HG03045 (cell line): ENCODE data around the gene PABPN1L.

Experiments used
- ATAC-seq: cut with Tn5 transposase; IDR thresholded peaks from one replicate; pipeline ENCODE4 v1.9.1; 2021; ENCODE audit warnings: mild to moderate bottlenecking, moderate library complexity; ENCODE audit not compliant: unreplicated experiment

The PABPN1L gene

DNA sequence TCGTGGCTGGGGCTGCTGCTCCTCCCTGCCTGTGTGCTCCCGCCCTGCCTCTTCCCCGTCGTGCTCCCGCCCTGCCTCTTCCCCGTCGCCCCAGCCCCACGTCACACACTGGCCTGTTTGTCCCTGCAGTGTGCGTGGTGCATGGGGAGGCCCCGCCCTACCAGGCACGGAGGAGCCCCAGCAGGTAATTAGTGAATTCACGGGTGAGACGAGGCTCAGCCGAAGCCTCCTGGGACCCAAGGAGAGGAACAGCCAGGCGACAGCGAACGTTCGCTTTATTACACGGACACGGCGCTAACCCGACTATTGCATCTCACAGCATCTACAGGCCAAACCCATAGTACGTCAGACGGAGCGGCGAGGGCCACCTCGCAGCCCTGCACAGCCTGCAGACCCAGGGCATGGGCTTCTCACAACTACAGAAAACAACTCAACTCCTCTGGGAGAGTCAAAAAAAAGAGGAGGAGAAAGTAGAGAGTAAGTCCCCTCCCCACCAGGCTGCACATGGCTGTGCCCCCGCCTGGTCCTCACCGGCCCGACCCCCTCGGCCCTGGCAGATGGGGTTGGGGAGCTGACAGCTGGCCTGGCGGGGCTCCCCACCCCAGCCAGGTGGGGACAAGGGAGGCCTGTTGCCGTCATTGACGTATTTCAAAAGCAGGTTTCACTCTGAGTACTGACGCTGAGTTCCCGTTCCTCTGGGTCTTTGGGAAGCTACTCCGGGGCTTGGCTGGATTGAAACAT lies 4.3 kb upstream of the PABPN1L start:
- ATAC-seq = no peak

GRCh38 chr16:88869673-88869980 lies 3.2 kb upstream of the PABPN1L start:
- ATAC-seq = no peak

DNA sequence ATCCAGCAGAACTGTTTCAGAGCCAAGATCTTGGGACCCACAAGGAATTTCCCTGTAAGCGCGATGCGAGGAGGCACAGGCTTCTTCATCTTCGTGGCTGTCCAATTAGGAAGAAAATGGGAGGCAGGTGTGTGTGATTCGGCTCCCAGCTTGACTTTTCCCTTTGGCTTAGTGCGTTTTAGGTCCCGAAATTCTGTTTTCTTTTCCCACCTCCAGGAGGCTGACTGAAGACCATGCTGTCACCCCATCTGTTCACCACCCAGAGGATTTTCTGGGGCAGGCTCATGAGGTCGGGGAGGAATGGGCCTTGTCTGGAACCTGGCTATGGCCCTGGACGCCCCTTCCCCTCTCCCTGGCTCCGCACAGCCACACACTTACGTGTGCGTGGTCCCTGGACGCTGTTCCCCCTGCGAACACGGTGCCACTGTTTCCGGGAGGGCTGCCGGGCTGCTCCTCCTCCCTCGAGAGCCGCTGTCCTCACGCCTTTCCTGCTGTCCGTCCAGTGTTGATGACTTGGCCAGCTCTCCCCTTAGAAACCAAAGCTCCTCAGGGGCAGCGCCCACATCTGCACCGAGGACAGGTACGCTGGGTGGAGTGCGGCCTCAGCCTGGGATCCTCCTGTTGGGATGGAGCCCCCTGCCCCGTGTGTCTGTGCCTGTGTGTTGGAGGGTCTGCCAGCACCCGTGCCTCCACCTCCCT lies 2.7 kb upstream of the PABPN1L start:
- ATAC-seq = no peak

- no peak for ATAC-seq
These were observed 1.3 kb upstream of the PABPN1L start for GRCh38 chr16:88867581-88868246.

- ATAC-seq = no peak
These were observed 718 bp downstream of the PABPN1L start for GRCh38 chr16:88865742-88866141.

DNA sequence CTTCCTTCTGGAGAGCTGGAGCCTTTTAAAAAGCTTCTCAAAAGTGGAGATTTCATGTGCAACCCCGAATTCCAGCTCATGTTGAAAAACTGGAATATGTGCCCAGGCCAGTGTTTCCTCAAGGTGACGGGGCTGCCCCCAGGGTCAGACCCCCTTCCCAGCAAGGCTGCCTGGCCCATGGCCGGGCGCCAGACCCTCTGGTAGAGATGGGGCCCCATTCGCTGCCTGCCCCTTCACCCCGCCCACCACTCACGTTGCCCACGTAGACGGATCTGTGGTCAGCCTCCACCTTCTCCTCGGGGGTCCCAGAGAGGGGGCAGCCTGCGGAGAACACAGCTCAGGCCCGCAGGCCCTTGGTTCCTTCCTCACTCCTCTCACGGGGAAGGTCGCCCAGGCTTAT lies 1.1 kb downstream of the PABPN1L start:
- no peak for ATAC-seq

- ATAC-seq = no peak
These were observed 1.9 kb downstream of the PABPN1L start for GRCh38 chr16:88864521-88864920.

GRCh38 chr16:88864099-88864498 lies 2.4 kb downstream of the PABPN1L start:
- no peak for ATAC-seq

GRCh38 chr16:88863426-88863825 lies 3.0 kb downstream of the PABPN1L start:
- ATAC-seq = no peak

DNA sequence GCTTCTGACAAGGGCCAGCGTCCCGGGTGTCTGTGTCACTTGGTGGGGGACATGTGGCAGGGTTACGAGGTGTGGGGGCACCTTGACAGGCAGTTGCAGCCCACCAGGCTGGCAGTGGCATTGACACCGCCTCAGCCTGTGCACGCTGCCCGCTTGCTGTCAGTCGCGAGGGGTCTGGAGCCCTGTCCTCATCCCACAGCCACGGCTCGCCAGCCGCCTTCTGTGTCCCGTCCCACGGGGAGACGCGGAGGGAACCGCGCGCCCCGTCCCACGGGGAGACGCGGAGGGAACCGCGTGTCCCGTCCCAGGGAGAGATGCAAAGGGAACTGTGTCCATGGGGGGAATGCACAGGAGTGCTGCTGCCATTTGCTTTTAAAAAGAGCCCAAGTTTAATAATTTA lies 3.5 kb downstream of the PABPN1L start:
- no peak for ATAC-seq

GRCh38 chr16:88861359-88861758 lies 5.1 kb downstream of the PABPN1L start:
- ATAC-seq = no peak

GRCh38 chr16:88859381-88860091 lies 6.9 kb downstream of the PABPN1L start:
- no peak for ATAC-seq

GRCh38 chr16:88857728-88858339 lies 8.6 kb downstream of the PABPN1L start:
- no peak for ATAC-seq

DNA sequence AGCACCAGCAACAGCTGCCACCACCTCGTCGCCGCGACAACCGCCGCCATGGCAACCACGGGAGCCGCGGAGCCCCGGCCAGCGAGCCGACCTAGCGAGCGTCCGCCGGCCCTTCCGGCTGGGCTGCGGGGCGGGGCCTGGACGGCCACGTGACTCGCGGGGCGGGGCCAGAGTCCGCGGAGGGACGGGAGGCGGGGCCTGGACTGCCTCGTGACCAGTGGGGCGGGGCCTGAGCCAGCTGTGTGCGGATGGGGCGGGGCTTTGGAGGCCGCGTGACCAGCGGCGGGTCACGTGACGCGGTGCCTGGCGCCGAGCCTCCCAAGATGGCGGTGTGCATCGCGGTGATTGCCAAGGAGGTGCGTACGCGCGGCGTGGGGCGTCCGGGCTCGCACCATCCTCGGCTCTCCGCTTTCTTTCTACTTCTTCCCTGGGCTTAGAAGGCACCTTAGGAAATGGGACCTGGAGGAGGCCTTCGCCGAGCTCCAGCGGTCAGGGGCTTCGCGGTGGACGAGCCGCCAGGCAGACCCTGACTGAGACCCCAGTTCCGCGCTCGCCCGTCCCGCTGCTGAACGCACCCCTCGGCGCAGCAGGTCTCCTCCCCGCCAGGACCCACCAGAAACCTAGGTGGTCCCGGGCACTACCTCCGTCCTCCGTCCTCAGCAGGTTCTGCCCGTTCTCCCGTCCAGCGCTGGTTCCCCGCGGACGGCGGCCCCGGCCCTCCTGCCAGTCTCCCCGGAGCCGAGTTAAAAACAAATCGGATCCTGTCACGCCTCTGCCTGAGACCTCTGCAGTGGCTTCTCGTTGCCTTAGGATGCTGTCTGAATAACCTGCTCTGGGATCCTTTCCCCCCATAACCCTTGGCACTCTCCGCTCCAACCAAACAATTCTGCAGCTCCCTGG lies 9.4 kb downstream of the PABPN1L start, which contains the start of the genes GALNS and TRAPPC2L:
Gene GALNS, minus strand, starts transcription at position 120 of the 900 bp plus-strand sequence. Its CDS starts 70 bp downstream, at position 50.
Gene TRAPPC2L, plus strand, starts transcription at position 300 of the 900 bp plus-strand sequence. Its CDS starts 24 bp downstream, at position 324.
- ATAC-seq = peak; percentile 86

DNA sequence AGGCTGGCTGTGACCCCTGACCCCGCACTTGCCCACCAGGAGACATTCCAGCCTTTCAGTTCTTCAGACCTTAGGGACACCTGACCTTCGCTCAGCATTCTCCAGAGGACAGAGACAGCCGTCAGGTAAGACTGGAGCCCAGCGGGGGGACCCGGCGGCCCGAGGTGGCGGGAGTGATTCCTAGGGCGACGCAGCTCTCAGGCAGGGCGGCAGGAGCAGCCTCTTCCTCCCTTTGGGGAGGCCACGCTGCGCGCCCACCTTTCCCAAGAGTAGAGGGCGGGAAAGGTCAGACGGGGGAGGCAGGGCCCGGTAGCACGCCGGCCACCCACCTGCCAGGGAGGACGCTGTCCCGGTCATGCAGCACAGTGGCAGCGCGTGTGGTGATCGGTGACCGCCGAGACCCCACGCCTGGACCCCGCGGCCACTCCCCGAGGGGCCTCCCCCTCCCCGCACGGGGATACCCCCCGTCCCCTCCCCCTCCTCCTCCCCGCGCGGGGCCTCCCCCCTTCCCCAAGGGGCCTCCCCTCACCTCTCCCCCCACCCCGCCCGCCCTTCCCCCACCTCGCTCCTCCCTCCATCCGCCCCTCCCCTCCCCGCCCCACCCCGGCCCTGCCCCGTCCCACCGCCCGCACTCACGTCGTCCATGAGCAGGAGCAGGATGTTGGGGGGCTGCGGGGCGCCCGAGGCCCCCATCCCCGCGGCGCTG lies 10.2 kb downstream of the PABPN1L start:
- no peak for ATAC-seq

DNA sequence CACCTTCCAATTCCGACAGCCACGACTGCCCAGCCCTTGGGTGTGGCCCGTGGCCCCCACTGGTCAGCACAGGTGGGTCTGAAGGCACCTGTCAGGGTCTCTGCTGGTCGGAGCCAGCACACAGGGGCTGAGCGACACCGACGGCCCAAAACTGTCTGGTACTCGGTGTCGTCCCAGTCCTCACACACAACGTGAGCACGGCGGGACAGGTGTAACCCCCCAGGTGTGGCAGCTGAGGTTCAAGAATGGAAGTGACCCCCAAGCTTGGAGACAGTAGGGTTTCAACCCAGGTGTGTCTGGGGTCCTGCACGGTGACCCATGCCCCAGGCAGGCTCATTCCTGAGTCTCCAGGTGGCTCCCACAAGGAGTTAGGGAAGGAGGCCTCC lies 10.7 kb downstream of the PABPN1L start:
- ATAC-seq = no peak

- no peak for ATAC-seq
These were observed 11.3 kb downstream of the PABPN1L start for GRCh38 chr16:88855176-88855575.

DNA sequence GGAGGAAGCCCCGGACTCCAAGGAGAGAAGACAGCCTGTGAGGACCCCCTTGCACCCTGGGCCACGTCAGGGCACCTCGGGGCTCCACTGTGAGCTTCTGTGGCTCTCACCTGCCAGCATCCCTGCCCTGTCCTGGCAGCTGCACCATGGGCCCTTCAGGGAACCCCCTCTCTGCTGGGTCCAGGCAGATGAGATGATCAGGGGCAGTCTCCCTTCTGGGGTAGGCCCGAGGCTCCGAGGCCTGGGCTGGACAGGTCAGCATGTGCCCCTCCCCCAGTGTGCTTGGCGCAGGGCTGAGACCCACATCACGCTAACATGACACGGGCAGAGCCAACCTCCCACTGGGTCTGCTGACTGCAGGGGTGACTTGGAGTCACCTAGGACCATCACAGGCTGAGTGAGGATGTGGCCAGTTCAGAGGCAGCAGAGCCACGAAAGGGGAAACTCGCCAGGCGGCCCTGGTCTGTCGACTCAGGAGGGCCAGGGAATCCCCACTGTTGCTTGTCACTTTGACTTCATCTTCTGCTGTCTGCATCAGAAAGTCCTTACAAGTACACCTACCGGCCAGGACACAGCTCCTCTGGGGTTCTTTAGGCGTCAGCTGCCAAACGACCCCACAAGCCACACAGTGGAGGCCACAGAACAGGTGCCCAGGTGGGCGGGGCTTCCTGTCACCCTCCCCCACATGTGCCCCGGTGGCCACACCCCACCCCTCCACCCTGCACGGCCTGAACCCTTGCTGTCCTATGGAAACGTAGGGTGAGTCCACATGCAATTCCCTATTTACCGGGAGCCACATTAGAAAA lies 12.0 kb downstream of the PABPN1L start:
- no peak for ATAC-seq
